Tibial artery (tissue), 4 donors: ENCODE measurements around the gene VWF.
A peak's percentile ranks its signal among the peaks of the same experiment; 100 is the strongest.

Experiments used
- DNase-seq, 2 donors: peaks; one replicate each; pipeline ENCODE4 v3.0.0-alpha.2; 2019
- H3K27ac ChIP-seq, 2 donors: fragments of 200-600 bp; sonication (generic) in 1 of 2; 1 replicate in 1 of 2; 2 replicates in 1 of 2; pipeline ENCODE4 v1.5.1; 2018 to 2019; ENCODE audit warnings: mild to moderate bottlenecking in 1 of 2
- H3K27me3 ChIP-seq, 2 donors: fragments of 200-600 bp; sonication (generic) in 1 of 2; one replicate each; pipeline versions ENCODE4 v1.5.1 to v1.6.0; 2016 to 2019
- H3K36me3 ChIP-seq, 3 donors: fragments of 200-600 bp; sonication (generic) in 2 of 3; one replicate each; pipeline ENCODE4 v1.5.1; 2016 to 2019; ENCODE audit warnings: mild to moderate bottlenecking in 2 of 3
- H3K4me1 ChIP-seq, 4 donors: fragments of 200-600 bp; sonication (generic) in 2 of 4; 1 replicate in 3 of 4; 2 replicates in 1 of 4; pipeline ENCODE4 v1.5.1; 2016 to 2019
- H3K4me3 ChIP-seq, 2 donors: fragments of 200-600 bp; sonication (generic) in 1 of 2; 1 replicate in 1 of 2; 2 replicates in 1 of 2; pipeline ENCODE4 v1.5.1; 2018 to 2019; ENCODE audit warnings: mild to moderate bottlenecking in 2 of 2
- H3K9me3 ChIP-seq, 3 donors: fragments of 200-600 bp; sonication (generic) in 1 of 3; one replicate each; pipeline ENCODE4 v1.5.1; 2016 to 2019
- intact Hi-C: fragments of 100-400 bp; cut with DNase I; formaldehyde crosslinking; loops from one replicate; pipeline ENCODE4 v1.15.0; 2023; ENCODE audit warnings: low total_unique reads
- TF ChIP-seq, protein P1 (sequence below), 2 experiments: fragments of 200-600 bp in 1 of 2; fragments of 450-650 bp in 1 of 2; IDR thresholded peaks; one replicate each; pipeline ENCODE4 v1.5.1; 2017 to 2019; ENCODE audit warnings: antibody characterized with exemption in 2 of 2, mild to moderate bottlenecking in 1 of 2, moderate library complexity in 1 of 2

The VWF gene

DNA sequence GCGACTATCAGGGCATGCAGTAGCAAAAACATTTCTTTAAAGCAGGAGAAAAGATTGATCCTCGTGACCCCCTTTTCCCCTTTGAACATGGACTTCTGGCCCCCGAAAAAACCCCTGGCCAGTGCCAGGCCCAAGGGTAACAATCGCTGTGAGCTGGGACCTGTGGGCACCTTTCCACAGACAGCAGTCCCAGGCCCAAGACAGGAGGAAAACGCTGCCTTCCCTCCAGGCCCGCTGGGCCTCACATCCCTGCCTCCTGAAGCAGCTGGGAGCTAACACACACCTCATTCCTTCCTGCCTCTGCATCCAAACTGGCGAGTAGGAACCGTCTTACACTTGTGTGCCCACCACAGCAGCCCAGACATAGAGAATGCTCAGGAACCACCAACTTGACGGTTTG, 1.2 kb downstream of the VWF start:
- Histone ChIP-seq H3K36me3 (no peaks in the 10 kb centered on the region), H3K27me3 (peaks cover 0 to 3% of the 10 kb centered on the region in 2 donors), H3K4me3 (peak overlapping the region; percentile 28 to 33), H3K9me3 (no peaks in the 10 kb centered on the region), H3K27ac (no peak overlapping the region), H3K4me1 (no peaks in the 10 kb centered on the region)
- TF ChIP-seq, protein P1, sequence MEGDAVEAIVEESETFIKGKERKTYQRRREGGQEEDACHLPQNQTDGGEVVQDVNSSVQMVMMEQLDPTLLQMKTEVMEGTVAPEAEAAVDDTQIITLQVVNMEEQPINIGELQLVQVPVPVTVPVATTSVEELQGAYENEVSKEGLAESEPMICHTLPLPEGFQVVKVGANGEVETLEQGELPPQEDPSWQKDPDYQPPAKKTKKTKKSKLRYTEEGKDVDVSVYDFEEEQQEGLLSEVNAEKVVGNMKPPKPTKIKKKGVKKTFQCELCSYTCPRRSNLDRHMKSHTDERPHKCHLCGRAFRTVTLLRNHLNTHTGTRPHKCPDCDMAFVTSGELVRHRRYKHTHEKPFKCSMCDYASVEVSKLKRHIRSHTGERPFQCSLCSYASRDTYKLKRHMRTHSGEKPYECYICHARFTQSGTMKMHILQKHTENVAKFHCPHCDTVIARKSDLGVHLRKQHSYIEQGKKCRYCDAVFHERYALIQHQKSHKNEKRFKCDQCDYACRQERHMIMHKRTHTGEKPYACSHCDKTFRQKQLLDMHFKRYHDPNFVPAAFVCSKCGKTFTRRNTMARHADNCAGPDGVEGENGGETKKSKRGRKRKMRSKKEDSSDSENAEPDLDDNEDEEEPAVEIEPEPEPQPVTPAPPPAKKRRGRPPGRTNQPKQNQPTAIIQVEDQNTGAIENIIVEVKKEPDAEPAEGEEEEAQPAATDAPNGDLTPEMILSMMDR (IDR thresholded peaks at IDR 0.05), result no peak
- DNase-seq, result peak in 1 of 2 donors; percentile 32
- intact Hi-C loops, result no loop called here

DNA sequence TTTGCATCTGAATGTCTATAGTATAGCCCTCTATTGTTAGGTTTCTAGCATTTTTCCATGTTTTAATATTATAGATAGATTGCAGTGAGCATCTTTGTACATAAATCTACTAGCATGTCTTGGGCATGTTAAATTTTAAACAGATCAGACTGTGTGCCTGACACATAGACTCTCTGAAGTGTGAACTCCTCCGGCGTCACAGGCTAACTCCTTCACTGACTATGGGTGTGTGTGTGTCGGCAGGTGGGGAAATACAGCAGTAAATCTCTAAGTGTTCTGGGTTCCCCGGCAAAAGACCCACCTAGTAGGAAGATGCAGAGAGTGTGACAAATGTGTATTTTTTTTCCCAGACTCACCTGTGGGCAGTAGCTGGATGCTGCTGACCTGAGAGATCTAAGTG, 2.3 kb downstream of the VWF start:
- intact Hi-C loops, result no loop called here
- DNase-seq, result peak in 1 of 2 donors; percentile 13
- TF ChIP-seq, protein P1 (IDR thresholded peaks at IDR 0.05), result no peak
- Histone ChIP-seq H3K9me3 (no peaks in the 10 kb centered on the region), H3K27me3 (peaks cover 0 to 3% of the 10 kb centered on the region in 2 donors), H3K36me3 (no peaks in the 10 kb centered on the region), H3K4me1 (no peaks in the 10 kb centered on the region), H3K27ac (no peak overlapping the region), H3K4me3 (peak overlapping the region; percentile 28 to 33)

DNA sequence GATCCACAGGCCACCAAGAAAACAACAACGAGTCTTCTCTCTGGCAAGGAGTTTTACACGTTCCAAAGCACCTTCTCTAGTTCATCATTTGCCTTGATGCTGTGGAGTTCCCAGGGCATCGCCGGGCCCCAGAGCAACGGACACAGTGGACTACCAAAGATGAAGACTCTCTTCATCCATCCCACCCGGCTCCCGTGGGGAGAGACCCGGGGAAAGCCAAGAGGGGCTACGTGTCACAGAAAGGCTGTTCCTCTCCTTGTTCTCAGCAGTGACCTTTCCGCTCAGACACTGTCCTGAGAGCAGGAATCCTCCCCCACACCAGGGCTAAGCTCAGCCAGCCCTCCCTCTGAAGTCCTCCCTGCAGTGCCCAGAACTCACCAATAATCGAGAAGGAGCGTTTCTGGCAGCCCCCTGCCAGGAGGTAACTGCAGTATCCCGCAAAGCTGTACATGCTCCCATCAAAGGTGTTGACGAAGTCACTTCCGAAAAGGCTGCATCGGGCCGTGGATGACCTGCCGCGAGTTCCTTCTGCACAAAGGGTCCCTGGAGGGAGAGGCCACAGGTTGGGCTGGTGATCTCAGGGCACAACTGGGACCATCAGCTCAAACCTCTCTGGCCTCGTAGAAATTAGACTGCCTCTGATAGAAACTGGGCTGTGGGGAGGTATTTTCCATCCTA, 3.5 kb downstream of the VWF start:
- TF ChIP-seq, protein P1 (IDR thresholded peaks at IDR 0.05), result no peak
- peaks cover 0 to 3% of the 10 kb centered on the region in 2 donors for H3K27me3 ChIP-seq
- H3K4me1 ChIP-seq, result no peaks in the 10 kb centered on the region
- intact Hi-C loops, result no loop called here
- DNase-seq, result no peak
- peak overlapping the region in 1 of 2 donors; percentile 26 for H3K4me3 ChIP-seq
- H3K36me3 ChIP-seq, result no peaks in the 10 kb centered on the region
- H3K9me3 ChIP-seq, result no peaks in the 10 kb centered on the region
- H3K27ac ChIP-seq, result no peak overlapping the region

GRCh38 chr12:6118891-6119568, 5.4 kb downstream of the VWF start:
- H3K36me3 ChIP-seq, result no peaks in the 10 kb centered on the region
- no peaks in the 10 kb centered on the region for H3K9me3 ChIP-seq
- H3K27me3 ChIP-seq, result peaks cover 0 to 3% of the 10 kb centered on the region in 2 donors
- H3K27ac ChIP-seq, result no peak overlapping the region
- TF ChIP-seq, protein P1 (IDR thresholded peaks at IDR 0.05), result no peak
- H3K4me3 ChIP-seq, result no peak overlapping the region
- H3K4me1 ChIP-seq, result no peaks in the 10 kb centered on the region
- peak in 1 of 2 donors; percentile 43 for DNase-seq
- intact Hi-C loops, result no loop called here

DNA sequence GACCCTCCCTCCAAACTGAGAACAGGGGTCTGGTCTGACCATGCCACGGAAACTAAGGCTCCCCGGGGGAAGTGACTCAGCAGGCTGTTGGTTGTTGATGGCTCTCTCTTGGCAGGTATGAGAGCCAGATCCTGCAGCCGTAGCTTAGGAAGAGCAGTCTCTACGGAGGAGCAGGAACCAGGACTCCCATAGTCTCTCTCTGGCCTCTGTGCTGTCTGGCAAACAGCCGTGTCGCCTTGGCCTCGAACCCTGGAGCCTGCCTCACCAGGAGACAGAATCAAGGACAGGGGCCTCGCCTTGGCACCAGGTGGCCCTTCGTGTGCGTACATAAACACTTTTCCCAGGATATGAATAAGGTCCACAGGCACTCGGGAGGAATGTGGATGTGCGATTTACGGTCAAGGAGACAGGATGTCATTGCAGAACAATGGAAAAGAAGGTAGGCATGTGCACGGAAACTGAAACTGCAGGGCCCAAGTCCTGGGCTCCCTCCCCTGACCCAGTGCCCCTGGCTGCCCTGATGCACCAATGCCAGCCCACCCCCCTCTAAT, 7.9 kb downstream of the VWF start:
- peak in 1 of 2 donors; percentile 55 for DNase-seq
- H3K27ac ChIP-seq, result no peak overlapping the region
- intact Hi-C loops, result no loop called here

More for the DNA sequence above, 7.9 kb downstream of the VWF start:
- Histone ChIP-seq H3K36me3 (no peaks in the 10 kb centered on the region), H3K4me3 (no peak overlapping the region), H3K9me3 (no peaks in the 10 kb centered on the region), H3K27me3 (peaks cover 0 to 3% of the 10 kb centered on the region in 2 donors), H3K4me1 (no peaks in the 10 kb centered on the region)
- TF ChIP-seq, protein P1 (IDR thresholded peaks at IDR 0.05), result no peak
